Omental fat pad (tissue), 4 donors: ENCODE measurements around the gene EXOSC5. TPM values are rescaled to one million over a fixed set of nuclear protein-coding genes. Genes with fewer than 3 reads are reported as not detected.

ENCODE experiments used
- ATAC-seq: fragments of 150-250 bp; one replicate; pipeline ENCODE4 v1.9.1; 2016; ENCODE audit warnings: mild to moderate bottlenecking, moderate library complexity; ENCODE audit not compliant: low FRiP score
- DNase-seq: peaks from one replicate; pipeline ENCODE4 v3.0.0-alpha.2; 2019; ENCODE audit warnings: low spot score
- total RNA-seq, 4 donors: library from RNA; depleted of rRNA; stranded (reverse); fragments of >200 nt; gene quantifications; one replicate each; pipeline ENCODE4 v1.1.0, GENCODE V29; 2016
- TF ChIP-seq, protein P1 (sequence below), 3 donors: fragments of 450-650 bp; IDR thresholded peaks; one replicate each; pipeline ENCODE4 v1.5.1; 2016 to 2017; ENCODE audit warnings: antibody characterized with exemption in 3 of 3, mild to moderate bottlenecking in 3 of 3, moderate library complexity in 2 of 3

Gene EXOSC5
- total RNA-seq, 4 donors from 2014 or later, result 13.2 to 17.3 (median 15.7) TPM

DNA sequence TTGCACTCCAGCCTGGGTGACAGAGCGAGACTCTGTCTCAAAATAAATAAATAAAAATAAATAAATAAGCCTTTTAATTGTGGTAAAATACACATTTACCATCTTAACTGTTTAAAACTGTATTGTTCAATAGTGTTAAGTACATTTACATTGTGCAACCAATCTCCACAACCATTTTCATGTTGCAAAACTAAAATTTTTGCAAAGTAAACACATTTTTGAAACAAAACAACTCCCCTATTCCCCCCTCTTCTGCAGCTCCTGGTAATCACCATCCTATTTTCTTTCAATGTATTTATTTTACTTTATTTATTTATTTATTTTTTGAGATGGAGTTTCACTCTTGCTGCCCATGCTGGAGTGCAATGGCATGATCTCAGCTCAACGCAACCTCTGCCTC, 27.4 kb downstream of the EXOSC5 start:
- ATAC-seq (no peak), DNase-seq (no peak)
- TF ChIP-seq, protein P1, sequence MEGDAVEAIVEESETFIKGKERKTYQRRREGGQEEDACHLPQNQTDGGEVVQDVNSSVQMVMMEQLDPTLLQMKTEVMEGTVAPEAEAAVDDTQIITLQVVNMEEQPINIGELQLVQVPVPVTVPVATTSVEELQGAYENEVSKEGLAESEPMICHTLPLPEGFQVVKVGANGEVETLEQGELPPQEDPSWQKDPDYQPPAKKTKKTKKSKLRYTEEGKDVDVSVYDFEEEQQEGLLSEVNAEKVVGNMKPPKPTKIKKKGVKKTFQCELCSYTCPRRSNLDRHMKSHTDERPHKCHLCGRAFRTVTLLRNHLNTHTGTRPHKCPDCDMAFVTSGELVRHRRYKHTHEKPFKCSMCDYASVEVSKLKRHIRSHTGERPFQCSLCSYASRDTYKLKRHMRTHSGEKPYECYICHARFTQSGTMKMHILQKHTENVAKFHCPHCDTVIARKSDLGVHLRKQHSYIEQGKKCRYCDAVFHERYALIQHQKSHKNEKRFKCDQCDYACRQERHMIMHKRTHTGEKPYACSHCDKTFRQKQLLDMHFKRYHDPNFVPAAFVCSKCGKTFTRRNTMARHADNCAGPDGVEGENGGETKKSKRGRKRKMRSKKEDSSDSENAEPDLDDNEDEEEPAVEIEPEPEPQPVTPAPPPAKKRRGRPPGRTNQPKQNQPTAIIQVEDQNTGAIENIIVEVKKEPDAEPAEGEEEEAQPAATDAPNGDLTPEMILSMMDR (IDR thresholded peaks at IDR 0.05), result no peak

DNA sequence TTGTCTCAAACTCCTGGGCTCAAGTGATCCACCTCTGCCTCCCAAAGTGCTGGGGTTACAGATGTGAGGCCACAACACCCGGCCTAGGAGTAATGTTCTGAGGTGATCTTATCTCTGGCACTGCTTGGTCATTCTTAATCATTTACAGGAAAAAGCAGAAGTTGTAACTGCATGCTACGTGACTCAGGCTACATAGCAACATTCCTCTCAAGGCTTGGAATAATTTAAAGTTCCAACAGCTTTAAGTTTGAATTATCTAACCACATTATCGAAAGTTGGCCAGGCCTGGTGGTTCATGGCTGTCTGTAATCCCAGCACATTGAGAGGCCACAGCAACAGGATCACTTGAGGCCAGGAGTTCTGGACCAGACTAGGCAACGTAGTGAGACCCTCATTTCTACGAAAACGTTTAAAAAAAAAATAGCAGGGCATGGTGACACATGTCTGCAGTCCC, 29.3 kb downstream of the EXOSC5 start:
- no peak for DNase-seq
- TF ChIP-seq, protein P1 (IDR thresholded peaks at IDR 0.05), result no peak
- ATAC-seq, result peak; percentile 42

DNA sequence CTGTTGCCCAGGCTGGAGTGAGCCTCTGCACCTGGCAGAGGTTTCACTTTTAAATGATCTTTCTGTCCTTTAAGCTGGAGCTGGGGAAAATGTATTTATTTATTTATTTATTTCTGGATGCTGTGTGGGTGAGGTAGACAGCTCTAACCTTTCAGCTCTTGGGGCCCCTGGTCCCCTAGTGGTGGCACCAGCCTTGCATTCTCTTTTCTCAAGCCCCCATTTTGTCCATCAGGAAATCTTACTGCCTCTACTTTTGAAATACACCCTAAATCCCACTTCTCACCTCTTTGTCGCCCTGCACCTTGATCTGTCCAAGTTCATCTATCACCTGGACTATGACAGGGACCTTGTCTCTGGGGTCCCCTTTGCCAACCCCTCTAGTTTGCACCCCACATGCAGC, 31.1 kb downstream of the EXOSC5 start:
- no peak for DNase-seq
- TF ChIP-seq, protein P1 (IDR thresholded peaks at IDR 0.05), result no peak
- no peak for ATAC-seq

DNA sequence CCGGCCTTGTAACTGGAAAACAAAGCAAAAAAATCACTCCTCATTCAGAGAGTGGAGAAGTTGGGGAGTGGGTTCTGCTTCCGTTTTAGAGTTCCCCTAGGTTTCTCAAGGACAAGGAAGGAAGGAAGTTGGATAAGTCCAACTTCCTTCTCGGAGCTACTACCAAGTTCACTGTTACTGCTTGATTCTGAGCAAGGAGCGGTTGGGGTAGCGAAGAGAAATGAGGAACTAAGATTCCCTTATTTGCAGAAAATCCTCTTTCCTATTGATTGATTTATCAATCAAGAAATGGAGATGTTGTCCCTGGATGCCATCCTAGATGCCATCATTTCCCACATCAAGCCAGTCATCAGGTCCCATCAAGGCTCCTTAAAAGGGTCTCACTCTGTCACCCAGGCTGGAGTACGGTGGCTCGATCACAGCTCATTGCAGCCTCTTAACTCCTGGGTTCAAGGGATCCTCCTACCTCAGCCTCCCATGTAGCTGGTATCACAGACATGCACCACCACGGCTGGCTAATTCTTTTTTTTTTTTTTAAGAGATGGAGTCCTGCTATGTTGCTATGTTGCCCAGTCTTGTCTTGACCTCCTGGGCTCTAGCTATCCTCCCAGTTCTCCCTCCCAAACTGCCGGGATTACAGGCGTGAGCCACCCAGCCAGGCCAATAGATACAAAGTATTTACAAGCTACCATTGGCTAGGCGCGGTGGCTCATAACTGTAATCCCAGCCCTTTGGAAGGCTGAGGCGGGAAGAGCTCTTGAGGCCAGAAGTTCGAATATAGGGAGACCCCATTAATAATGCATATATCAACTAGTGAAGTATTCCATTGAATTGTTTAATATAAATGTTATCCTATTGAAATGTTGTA, 32.4 kb downstream of the EXOSC5 start:
- TF ChIP-seq, protein P1 (IDR thresholded peaks at IDR 0.05), result no peak
- no peak for DNase-seq
- peak; percentile 2 for ATAC-seq

DNA sequence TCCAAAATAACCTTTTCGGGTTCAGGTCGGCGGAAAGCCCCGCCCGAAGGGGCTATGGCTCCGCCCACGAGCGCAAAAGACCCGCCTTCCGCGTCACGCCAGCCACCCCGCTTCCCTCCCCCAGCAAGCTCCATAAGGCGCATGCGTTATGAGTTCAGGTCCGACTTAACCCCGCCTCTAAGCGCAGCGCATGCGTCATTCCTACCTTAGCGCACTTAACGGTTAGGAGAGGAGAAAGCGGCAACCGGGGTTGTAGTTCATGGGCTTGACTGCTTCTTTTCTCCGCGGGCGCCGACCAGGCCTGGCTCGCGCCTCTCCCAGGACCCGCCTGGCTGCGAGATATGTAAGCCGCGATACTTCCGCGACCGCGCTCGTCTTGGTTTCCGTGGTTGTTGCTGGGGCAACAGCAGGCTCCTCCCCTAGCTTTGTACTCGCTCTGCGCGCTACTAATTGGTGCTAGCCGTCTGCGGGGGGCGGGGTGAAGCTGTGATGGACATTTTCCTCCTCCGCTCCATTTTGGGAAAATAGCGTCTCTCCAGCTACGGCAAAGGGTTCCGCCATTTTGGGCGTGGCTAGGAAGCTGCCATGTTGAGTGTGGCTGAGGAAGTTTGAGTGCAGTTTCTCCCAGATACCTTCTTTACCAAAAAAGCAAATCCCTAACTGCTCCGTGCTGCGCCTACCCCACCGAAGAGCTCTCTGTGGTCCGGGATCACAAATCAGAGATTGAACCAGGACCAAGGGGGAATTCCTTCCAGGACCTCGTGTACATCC, 33.2 kb downstream of the EXOSC5 start, which contains the start of gene B9D2:
Gene B9D2 (minus strand): TSS at position 397 of the 771 bp plus-strand sequence. CDS start 630 bp downstream, outside the sequence.
- DNase-seq (peak; percentile 89), ATAC-seq (peak; percentile 97)
- TF ChIP-seq, protein P1 (IDR thresholded peaks at IDR 0.05), result no peak

DNA sequence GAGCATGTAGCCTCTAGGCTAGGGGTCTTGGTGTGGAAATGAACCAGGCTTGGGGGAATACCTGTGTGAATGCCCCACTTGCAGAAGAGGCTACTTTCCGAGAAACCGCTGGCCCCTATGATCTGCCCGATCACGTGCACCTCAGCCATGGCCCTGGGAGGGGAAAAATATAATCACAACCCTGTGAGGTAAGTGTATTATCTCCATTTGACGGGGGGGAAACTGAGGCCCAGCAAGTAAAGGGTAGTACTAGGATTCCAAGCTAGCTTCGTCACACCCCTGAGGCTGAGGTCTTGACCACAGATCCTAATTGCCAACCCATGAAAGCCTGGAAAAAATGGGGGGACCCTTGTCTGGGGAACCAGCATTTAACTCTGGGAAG, 33.8 kb downstream of the EXOSC5 start:
- no peak for ATAC-seq
- DNase-seq, result no peak
- TF ChIP-seq, protein P1 (IDR thresholded peaks at IDR 0.05), result no peak
